Suprapubic skin (tissue), 3 donors: ENCODE data around the gene DOK6.

Source experiments
- CTCF ChIP-seq, 2 donors: fragments of 200-600 bp in 1 of 2; fragments of 450-650 bp in 1 of 2; sonication (generic) in 1 of 2; IDR thresholded peaks; one replicate each; pipeline ENCODE4 v1.5.1; 2016 to 2019; ENCODE audit warnings: antibody characterized with exemption in 2 of 2, mild to moderate bottlenecking in 1 of 2, moderate library complexity in 1 of 2
- POLR2AphosphoS5 ChIP-seq, 3 donors: sonication (generic); formaldehyde crosslinking; IDR thresholded peaks; one replicate each; pipeline ENCODE4 v1.6.1; 2017; ENCODE audit warnings: antibody characterized with exemption in 3 of 3

GRCh38 chr18:69858897-69859296, 458.2 kb downstream of the DOK6 start:
- TF ChIP-seq CTCF (IDR thresholded peaks at IDR 0.05) (no peak), POLR2AphosphoS5 (IDR thresholded peaks at IDR 0.05) (no peak)
